HG02759 (cell line): Measurements from ENCODE around the gene SCGB1C1.

Experiments used
- ATAC-seq: cut with Tn5 transposase; IDR thresholded peaks from one replicate; pipeline ENCODE4 v1.9.1; 2021; ENCODE audit warnings: mild to moderate bottlenecking, moderate library complexity; ENCODE audit not compliant: unreplicated experiment

SCGB1C1 gene

DNA sequence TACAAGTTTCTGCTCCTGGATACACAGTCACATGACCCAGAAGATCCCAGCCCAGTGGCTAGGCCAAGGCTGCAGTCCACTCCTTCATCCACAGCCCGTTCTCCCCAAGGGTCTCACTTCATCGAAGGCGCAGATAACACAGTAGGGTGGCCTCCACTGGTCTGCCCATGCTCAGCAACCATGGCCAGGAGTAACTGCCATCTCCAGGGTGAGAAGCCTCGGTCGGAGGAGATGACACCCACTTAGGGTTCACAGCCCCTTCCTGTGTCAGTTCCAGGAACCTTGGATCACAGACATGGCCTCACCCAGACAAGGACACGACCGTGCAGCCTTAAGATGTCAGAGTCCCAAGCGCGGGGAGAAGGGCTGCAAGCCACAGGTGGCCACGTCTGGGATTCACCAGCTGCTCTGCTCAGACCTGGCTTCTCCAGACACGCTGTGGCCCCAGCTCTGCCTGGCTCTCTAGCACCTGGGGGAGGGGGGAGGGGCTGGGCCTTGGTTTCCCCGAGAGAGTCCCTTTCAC lies 11.8 kb downstream of the SCGB1C1 start:
- no peak for ATAC-seq

DNA sequence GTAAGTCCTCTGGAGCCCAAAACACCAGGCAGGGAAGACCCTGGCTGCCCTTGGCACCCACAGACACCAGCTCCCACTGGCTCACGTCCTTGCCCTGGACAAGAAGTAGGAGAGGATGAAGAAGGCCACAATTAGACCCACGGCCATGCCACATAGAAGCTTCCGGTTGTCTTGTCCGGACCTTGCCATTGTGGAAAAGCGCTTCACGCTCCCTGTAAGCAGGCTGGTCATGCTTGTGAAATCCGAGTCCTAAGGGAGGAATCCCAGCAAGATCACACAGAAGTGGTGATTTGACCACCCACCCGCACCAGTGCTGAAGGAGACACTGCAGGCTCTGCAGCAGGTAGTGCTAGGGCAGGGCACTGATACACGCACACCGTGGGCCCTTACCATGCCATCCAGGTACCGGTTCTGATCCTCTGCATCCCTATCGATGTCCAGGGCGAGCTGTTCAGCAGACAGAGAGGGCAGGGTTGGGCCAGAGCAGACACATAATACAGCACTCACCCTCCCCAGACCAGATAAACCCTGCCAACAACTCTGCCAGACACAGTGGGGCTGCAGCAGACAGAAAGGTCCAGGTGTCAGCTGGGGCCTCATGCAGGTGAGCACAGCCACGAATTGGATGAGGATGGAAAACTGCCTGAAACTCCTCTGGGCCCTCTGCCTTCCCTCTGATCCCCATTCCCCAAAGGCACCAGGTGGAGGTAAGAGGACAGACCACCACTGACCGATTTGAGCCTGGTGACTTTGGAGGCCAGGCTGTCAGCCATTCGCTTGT lies 12.5 kb downstream of the SCGB1C1 start:
- no peak for ATAC-seq

DNA sequence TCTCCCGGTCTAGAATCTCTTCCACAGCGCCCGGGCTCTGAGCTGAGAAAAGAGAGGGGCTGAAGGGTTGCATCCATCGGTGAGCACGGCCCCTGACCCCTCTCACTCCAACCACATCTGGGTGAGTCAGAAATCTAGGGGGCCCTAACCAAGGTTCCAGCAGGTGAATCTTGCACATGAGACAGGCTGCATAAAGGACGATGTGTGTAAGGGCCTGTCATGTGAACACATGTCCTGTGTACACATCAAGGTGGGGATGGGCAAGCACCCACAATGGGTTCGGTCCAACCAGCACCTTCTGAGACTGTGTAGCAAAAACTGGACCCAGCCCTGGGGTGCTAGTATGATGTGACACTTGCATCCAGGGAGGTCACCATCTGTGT lies 13.1 kb downstream of the SCGB1C1 start:
- no peak for ATAC-seq

DNA sequence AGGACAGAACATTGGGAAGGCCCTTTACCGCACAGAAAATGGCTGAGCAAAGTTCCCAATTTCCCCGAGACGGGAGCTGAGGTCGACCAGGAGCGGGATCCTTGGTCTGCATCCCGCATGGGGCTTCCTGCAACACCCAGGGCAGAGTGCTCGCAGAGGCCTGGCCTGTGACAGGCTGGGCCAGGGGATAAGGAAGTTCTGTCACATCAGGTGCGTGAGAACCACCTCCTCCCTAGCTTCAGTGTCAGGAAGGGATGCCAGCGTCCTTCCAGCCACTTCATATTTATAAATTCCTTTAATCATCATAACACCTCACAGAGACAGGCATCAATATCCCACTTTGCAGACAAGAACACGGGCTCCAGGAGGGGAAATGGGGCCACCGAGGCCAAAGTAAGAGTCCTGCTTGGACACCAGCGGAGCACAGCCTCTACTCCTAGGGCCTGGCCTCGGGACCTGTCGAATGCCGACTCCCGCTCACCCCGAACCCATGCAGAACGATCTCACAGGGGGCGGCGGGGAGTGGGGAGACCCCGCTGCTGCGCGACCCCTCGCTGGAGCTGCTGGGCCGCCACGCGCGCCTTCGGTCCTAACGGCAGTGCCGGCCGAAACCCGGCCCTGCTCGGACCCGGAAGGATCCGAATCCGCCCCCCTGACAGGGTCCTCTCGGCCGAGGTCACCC lies 13.8 kb downstream of the SCGB1C1 start:
- no peak for ATAC-seq

DNA sequence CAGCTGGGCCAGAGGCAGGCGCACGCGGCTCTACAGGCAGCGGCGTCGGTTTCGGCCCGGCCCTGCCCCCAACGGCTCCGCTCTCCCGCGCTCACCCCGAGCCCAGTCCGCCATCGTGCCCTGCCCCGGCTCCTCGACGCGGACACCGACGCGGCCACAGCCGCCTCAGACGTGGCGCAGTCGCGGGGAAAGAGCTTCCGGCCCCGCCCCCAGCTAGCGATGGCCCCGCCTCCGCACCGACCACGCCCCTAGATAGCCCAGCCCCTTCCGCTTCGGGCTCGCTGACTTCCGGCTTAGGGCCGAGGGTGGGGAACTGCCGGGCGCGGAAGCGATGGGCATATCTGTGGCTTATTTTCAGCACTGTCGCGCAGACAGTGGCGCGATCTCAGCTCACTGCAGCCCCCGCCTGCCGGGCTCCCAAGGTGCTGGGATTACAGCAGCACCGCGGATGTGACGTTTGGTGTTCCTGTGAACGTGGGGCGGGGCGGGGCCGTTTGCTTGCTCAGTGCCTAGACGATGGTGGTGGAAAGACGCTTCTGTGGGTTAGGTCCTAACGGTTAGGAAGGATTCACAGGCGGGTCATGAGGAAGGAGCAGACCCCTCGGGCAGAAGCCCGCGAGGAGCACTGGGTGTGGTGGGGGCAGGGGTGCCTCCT lies 14.5 kb downstream of the SCGB1C1 start, which contains the start of the genes BET1L and RIC8A:
TSS of gene BET1L (minus strand) at position 192 of the 655 bp plus-strand sequence. CDS start at position 114, 78 bp downstream.
TSS of gene RIC8A (plus strand) at position 501 of the 655 bp plus-strand sequence. CDS start 1,147 bp downstream, outside the sequence.
- peak; percentile 80 for ATAC-seq

DNA sequence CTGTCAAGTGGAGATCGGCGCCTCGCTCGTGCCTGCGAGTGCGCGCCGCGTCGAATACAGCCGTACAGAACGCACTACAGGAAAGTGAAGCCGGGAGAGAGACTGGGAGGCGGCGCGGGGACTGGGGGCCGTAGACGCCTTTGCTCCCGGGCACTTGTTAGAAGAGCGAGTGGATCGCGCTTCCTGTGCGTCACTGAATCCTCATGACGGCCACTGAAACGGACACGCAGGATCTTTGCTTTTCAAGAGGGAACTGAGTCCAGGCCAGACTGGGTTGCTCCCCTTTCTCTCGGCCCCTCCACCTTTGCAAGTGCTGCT lies 14.9 kb downstream of the SCGB1C1 start:
- ATAC-seq, result no peak

DNA sequence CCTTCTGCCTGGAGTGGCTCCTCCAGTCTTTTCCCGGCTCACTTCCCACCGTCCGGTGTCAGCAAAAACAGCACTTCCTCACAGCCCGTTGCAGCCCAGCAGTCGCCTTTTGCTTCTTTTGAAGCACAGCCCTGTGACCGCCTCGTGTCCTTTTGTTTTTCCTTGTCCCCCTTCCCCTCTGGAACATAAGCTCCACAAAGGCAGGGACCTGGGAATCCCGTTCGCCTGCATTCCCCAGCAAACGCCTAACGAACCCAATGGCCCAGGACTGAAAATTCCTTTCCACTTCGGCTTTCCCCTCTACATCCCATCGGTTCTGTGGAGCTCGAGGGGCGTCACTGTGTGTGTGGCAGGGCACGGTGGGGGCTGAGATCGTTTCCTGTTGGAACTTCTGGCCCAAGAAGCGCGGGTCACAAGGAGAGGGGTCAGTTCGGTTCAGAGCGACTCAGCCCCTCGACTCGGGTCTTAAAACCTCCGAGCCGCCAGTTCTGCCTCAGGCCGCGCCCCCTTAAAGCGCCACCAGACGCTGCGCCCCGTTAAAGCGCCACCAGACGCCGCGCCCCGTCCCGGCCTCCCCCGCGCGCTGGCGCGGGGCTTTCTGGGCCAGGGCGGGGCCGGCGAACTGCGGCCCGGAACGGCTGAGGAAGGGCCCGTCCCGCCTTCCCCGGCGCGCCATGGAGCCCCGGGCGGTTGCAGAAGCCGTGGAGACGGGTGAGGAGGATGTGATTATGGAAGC lies 15.5 kb downstream of the SCGB1C1 start:
- peak; percentile 50 for ATAC-seq

DNA sequence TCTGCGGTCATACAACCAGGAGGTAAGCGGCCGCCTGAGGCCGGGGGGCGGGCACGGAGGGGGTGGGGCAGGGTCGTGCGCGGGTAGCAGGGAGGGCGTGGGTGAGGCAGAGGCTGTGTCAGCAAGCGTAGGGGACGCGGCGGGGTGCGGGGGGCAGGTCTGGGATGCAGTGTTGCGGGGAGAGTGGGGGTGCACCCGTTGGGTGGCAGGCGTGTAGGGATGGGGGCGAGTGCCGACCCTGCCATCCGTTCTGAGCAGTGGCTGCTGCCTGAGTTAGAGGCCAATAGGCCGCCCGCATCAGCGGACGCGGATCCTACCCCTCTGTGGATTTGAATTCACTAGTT lies 16.0 kb downstream of the SCGB1C1 start:
- peak; percentile 1 for ATAC-seq

DNA sequence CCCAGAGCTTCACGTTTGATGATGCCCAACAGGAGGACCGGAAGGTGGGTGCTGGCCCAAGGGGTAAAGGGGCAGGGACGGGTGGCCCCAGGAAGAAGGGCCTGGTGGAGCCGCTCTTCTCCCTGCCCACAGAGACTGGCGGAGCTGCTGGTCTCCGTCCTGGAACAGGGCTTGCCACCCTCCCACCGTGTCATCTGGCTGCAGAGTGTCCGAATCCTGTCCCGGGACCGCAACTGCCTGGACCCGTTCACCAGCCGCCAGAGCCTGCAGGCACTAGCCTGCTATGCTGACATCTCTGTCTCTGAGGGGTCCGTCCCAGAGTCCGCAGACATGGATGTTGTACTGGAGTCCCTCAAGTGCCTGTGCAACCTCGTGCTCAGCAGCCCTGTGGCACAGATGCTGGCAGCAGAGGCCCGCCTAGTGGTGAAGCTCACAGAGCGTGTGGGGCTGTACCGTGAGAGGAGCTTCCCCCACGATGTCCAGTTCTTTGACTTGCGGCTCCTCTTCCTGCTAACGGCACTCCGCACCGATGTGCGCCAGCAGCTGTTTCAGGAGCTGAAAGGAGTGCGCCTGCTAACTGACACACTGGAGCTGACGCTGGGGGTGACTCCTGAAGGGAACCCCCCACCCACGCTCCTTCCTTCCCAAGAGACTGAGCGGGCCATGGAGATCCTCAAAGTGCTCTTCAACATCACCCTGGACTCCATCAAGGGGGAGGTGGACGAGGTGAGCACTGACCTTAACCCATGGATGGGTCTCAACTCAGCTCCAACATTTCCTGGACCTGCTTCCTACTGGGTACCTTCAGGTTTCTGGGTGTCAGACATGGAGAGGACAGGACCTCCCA lies 16.6 kb downstream of the SCGB1C1 start:
- ATAC-seq, result no peak

DNA sequence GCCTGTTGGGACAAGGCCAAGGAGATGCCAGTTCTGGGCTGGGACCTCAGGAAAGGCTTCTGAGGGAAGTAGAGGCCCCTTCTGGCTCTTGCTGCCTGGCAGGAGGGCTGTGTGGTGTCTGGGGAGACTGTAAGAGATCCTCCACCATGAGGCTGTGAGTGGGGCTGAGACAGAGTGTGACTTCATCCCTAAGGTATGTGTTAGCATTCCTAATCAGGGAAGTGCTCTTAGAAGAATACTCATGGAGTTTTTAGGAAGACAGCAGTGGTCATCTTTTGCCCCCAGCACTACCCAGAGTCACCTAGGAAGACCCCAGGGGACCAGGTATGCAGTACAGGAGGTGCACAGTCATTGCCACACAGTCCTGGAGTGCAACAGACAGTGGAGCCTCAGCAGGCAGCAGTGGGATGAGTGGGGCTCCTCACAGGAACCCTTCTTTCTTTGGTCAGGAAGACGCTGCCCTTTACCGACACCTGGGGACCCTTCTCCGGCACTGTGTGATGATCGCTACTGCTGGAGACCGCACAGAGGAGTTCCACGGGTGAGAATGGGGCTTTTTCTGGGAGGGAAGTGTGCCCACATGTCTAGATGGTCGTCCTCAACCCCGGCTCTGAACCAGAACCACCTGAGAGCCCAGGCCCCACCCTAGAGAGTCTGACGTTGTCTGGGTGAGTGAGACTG lies 17.4 kb downstream of the SCGB1C1 start:
- no peak for ATAC-seq

DNA sequence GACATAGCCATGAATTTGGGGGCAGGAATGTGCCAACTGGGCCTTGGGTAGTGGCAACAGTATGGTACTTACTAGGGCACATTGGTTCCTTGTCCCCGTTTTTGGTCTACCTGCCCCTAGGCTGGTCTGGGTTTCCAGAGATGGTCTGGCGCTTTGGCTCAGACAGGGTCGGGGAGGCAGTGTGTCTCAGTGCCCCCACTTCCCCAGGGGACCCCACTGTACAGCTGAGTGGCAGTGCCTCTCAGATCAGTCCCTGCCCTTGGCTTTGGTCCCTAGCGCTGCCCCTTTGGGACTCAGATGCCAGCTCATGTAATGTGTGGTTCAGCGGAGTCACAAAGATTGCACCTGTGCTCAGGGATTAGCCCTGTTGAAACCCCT lies 17.9 kb downstream of the SCGB1C1 start:
- ATAC-seq, result no peak

DNA sequence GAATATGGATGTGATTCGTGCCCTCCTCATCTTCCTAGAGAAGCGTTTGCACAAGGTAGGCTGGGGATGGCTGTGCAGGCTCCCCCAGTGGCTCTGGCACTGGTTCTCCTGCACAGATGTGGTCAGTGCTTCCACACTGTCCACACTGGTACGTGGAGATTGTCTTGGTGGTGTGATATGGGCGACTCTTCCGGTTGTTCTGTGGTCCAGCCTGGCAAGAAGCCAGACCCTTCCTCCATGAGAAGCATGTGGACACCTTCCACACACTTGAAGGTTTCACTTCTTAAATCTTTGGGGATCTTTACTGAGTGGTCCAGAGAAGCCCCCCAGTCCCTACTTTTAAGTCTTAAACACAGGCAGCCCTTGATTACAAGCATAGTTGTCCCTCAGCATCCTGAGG lies 18.4 kb downstream of the SCGB1C1 start:
- no peak for ATAC-seq

DNA sequence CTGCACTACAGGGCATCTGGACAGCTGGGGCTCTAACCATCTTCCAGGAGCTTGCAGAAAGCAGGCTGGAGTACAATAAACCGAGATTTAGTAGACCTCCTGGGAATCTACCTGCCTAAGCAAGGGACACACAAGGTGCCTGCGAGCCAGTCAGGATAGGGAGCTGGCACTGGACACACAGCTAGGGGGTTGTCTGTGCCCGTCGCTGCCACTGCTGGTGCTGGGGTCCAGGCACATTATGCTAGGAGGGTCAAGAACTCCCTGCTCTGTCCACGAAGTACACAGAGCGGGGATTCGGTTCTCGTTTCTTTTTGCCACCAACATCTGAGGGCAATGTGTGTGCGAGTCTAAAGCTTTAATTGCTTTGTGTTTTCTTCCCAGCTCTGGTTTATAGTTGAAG lies 18.9 kb downstream of the SCGB1C1 start:
- ATAC-seq, result no peak

DNA sequence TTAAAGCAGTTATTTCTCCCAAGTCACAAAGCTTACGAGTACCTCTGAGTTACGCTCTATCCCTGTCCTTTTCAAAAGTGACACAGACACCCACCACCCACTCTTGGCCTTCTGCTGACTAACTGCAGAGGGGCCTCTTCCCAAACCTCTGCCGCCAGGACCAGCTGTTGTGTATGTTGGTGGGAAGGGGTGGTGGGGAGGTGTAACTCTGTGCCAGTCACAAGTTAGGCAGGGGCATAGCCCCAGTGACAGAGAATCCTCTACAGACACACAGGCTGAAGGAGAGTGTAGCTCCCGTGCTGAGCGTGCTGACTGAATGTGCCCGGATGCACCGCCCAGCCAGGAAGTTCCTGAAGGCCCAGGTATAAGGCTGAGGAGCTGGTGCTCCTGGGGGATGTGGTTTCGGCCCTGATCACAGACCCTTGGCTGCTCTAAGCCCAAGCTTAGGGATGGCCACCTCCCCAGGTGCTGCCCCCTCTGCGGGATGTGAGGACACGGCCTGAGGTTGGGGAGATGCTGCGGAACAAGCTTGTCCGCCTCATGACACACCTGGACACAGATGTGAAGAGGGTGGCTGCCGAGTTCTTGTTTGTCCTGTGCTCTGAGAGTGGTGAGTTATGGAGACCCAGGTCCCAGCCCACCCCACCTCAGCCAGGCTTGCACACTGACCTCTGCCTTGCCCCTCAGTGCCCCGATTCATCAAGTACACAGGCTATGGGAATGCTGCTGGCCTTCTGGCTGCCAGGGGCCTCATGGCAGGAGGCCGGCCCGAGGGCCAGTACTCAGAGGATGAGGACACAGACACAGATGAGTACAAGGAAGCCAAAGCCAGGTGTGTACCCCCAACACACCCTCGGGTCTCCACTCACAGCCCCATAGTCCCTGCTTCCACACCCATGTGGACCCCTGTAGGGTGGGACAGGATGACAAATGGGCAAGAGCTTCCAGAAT lies 19.5 kb downstream of the SCGB1C1 start:
- ATAC-seq, result no peak

DNA sequence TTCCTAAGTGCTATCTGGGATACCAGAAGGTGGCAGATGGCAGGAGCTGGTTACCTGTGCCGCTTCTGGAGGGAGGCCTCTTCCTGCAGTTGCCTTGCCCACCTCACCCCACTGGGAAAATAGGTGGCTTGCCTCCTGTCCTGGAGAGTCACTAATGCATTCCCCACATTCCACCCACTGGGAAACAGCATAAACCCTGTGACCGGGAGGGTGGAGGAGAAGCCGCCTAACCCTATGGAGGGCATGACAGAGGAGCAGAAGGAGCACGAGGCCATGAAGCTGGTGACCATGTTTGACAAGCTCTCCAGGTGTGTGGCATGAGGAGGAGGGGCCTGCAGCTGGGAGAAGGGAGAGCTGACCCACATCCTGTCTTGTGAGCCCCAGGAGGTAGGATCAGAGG lies 20.2 kb downstream of the SCGB1C1 start:
- ATAC-seq, result no peak

DNA sequence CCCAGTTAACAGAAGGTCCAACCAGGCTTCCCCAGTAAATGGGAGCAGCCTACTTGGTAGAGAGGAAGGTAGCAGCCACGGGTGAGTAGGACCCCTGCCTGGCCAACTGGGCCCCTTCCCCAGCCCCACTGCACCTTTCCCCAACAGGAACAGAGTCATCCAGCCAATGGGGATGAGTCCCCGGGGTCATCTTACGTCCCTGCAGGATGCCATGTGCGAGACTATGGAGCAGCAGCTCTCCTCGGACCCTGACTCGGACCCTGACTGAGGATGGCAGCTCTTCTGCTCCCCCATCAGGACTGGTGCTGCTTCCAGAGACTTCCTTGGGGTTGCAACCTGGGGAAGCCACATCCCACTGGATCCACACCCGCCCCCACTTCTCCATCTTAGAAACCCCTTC lies 21.2 kb downstream of the SCGB1C1 start:
- ATAC-seq, result no peak

DNA sequence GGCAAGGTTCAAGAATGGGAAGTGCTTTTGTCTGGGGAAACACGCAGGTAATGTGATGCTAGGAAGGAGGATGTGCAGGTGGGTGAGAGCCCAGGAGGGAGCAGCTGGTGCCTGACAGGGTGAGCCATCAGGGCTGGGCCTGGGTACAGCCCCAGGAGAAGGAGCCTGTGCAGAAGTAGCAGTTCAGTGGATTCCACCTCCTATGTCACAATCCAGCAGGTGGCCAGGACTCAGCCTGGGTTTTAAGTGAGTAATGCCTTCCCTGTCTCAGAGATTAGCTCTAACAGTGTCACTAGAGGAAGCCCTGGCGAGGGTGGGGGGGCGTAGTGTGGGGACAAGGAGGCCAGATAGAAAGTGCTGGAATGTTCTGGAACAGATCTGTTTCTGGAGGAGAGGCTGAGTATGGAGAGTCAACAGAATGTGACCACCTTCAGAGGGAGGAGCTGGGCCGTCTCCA lies 22.7 kb downstream of the SCGB1C1 start:
- ATAC-seq, result no peak
